Measurements from ENCODE around the gene UNCX. TPM values are rescaled to one million over a fixed set of nuclear protein-coding genes. Genes with fewer than 3 reads are reported as not detected.
"Not testable (repeated sequence)": the region's sequence is repeated elsewhere in the genome, so short reads cannot be mapped to it uniquely, and the experiment has no call there.

UNCX gene
- total RNA-seq (not detected), polyA plus RNA-seq (not detected)

GRCh38 chr7:1232623-1233332 lies at the start of gene UNCX:
Gene UNCX (plus strand): TSS chr7:1232872. CDS start chr7:1233018, 146 bp downstream.
- H3K27me3 Mint-ChIP-seq: peaks cover 67% of the 10 kb centered on the region
- DNase-seq (no peak), ATAC-seq (ENCODE audit: low read depth in 2 of 2) (no peak)
- peaks cover 12% of the 10 kb centered on the region for H3K4me1 ChIP-seq (ENCODE audit: control insufficient read depth, insufficient read depth, low read length, poor library complexity, severe bottlenecking)
- peaks cover 24% of the 10 kb centered on the region for H3K27me3 ChIP-seq (ENCODE audit: control insufficient read depth, insufficient read depth, low read length)
- H3K4me3 ChIP-seq (ENCODE audit: low read depth, low read length): no peak within 1 kb of the TSS
- no peaks in the 10 kb centered on the region for H3K9me3 ChIP-seq (ENCODE audit: control insufficient read depth in 2 of 2, low read length in 2 of 2)
- no peaks in the 10 kb centered on the region for H3K36me3 ChIP-seq (ENCODE audit: control insufficient read depth, insufficient read depth, low read length)
- H3K4me1 Mint-ChIP-seq: peaks cover 0 to 43% (median 10%) of the 10 kb centered on the region in 4 donors
- H3K4me3 Mint-ChIP-seq: peak within 1 kb of the TSS; percentile 1 to 85 (median 50)
- no peak within 1 kb of the TSS for H3K27ac ChIP-seq (ENCODE audit: insufficient read depth, low read length, poor library complexity, severe bottlenecking)
- peaks cover 0 to 9% (median 0%) of the 10 kb centered on the region in 7 donors for H3K9me3 Mint-ChIP-seq
- peak within 1 kb of the TSS in 1 of 3 donors; percentile 94 for H3K27ac Mint-ChIP-seq
- H3K36me3 Mint-ChIP-seq: no peaks in the 10 kb centered on the region

- H3K4me3 ChIP-seq (ENCODE audit: low read depth, low read length): no peak overlapping the region
- no peaks in the 10 kb centered on the region for H3K9me3 Mint-ChIP-seq
- H3K27me3 ChIP-seq (ENCODE audit: control insufficient read depth, insufficient read depth, low read length): no peaks in the 10 kb centered on the region
- no peaks in the 10 kb centered on the region for H3K36me3 ChIP-seq (ENCODE audit: control insufficient read depth, insufficient read depth, low read length)
- H3K9me3 ChIP-seq (ENCODE audit: control insufficient read depth in 2 of 2, low read length in 2 of 2): no peaks in the 10 kb centered on the region
- H3K27ac ChIP-seq (ENCODE audit: insufficient read depth, low read length, poor library complexity, severe bottlenecking): no peak overlapping the region
- peaks cover 0 to 18% (median 5%) of the 10 kb centered on the region in 4 donors for H3K4me1 Mint-ChIP-seq
- peaks cover 29% of the 10 kb centered on the region for H3K27me3 Mint-ChIP-seq
- peaks cover 6% of the 10 kb centered on the region for H3K4me1 ChIP-seq (ENCODE audit: control insufficient read depth, insufficient read depth, low read length, poor library complexity, severe bottlenecking)
- ATAC-seq (ENCODE audit: low read depth in 2 of 2): no peak
- no peak for DNase-seq
- no peak overlapping the region for H3K4me3 Mint-ChIP-seq
- H3K27ac Mint-ChIP-seq: no peak overlapping the region
- no peaks in the 10 kb centered on the region for H3K36me3 Mint-ChIP-seq
Measured at GRCh38 chr7:1187127-1187526, 45.5 kb upstream of the UNCX start.

GRCh38 chr7:1188720-1189294 lies 43.9 kb upstream of the UNCX start:
- Histone ChIP-seq H3K4me1 (ENCODE audit: control insufficient read depth, insufficient read depth, low read length, poor library complexity, severe bottlenecking) (peaks cover 13% of the 10 kb centered on the region), H3K36me3 (ENCODE audit: control insufficient read depth, insufficient read depth, low read length) (no peaks in the 10 kb centered on the region), H3K4me3 (ENCODE audit: low read depth, low read length) (no peak overlapping the region), H3K9me3 (ENCODE audit: control insufficient read depth in 2 of 2, low read length in 2 of 2) (no peaks in the 10 kb centered on the region), H3K27ac (ENCODE audit: insufficient read depth, low read length, poor library complexity, severe bottlenecking) (no peak overlapping the region), H3K27me3 (ENCODE audit: control insufficient read depth, insufficient read depth, low read length) (no peaks in the 10 kb centered on the region)
- DNase-seq (no peak), ATAC-seq (ENCODE audit: low read depth in 2 of 2) (no peak)
- no peak overlapping the region for H3K4me3 Mint-ChIP-seq
- no peaks in the 10 kb centered on the region for H3K36me3 Mint-ChIP-seq
- H3K9me3 Mint-ChIP-seq: no peaks in the 10 kb centered on the region
- H3K27me3 Mint-ChIP-seq: peaks cover 21% of the 10 kb centered on the region
- H3K4me1 Mint-ChIP-seq: peaks cover 0 to 25% (median 9%) of the 10 kb centered on the region in 4 donors
- peak overlapping the region in 2 of 3 donors; percentile 82 to 86 for H3K27ac Mint-ChIP-seq

GRCh38 chr7:1189986-1190772 lies 42.5 kb upstream of the UNCX start:
- no peak for ATAC-seq (ENCODE audit: low read depth in 2 of 2)

GRCh38 chr7:1192171-1192676 lies 40.4 kb upstream of the UNCX start:
- Histone ChIP-seq H3K27ac (ENCODE audit: insufficient read depth, low read length, poor library complexity, severe bottlenecking) (no peak overlapping the region), H3K9me3 (ENCODE audit: control insufficient read depth in 2 of 2, low read length in 2 of 2) (no peaks in the 10 kb centered on the region), H3K36me3 (ENCODE audit: control insufficient read depth, insufficient read depth, low read length) (no peaks in the 10 kb centered on the region), H3K4me1 (ENCODE audit: control insufficient read depth, insufficient read depth, low read length, poor library complexity, severe bottlenecking) (peaks cover 13% of the 10 kb centered on the region), H3K4me3 (ENCODE audit: low read depth, low read length) (no peak overlapping the region), H3K27me3 (ENCODE audit: control insufficient read depth, insufficient read depth, low read length) (no peaks in the 10 kb centered on the region)
- peak overlapping the region in 3 of 4 donors; percentile 6 to 81 (median 80) for H3K4me3 Mint-ChIP-seq
- H3K36me3 Mint-ChIP-seq: no peaks in the 10 kb centered on the region
- H3K27ac Mint-ChIP-seq: peak overlapping the region; percentile 79 to 96 (median 95)
- peaks cover 0 to 27% (median 9%) of the 10 kb centered on the region in 4 donors for H3K4me1 Mint-ChIP-seq
- peak; percentile 71 to 78 for ATAC-seq (ENCODE audit: low read depth in 2 of 2)
- DNase-seq: peak in 2 of 3 donors; percentile 40 to 88
- H3K27me3 Mint-ChIP-seq: peaks cover 18% of the 10 kb centered on the region
- no peaks in the 10 kb centered on the region for H3K9me3 Mint-ChIP-seq

More at GRCh38 chr7:1189986-1190772, 42.5 kb upstream of the UNCX start:
- H3K4me1 ChIP-seq (ENCODE audit: control insufficient read depth, insufficient read depth, low read length, poor library complexity, severe bottlenecking): peaks cover 13% of the 10 kb centered on the region
- Mint-ChIP-seq H3K27me3 (peaks cover 28% of the 10 kb centered on the region), H3K36me3 (no peaks in the 10 kb centered on the region), H3K4me1 (peaks cover 0 to 25% (median 9%) of the 10 kb centered on the region in 4 donors), H3K27ac (peak overlapping the region in 2 of 3 donors; percentile 40 to 90), H3K4me3 (no peak overlapping the region), H3K9me3 (no peaks in the 10 kb centered on the region)
- no peak for DNase-seq
- no peaks in the 10 kb centered on the region for H3K27me3 ChIP-seq (ENCODE audit: control insufficient read depth, insufficient read depth, low read length)
- H3K4me3 ChIP-seq (ENCODE audit: low read depth, low read length): no peak overlapping the region
- no peak overlapping the region for H3K27ac ChIP-seq (ENCODE audit: insufficient read depth, low read length, poor library complexity, severe bottlenecking)
- H3K36me3 ChIP-seq (ENCODE audit: control insufficient read depth, insufficient read depth, low read length): no peaks in the 10 kb centered on the region
- no peaks in the 10 kb centered on the region for H3K9me3 ChIP-seq (ENCODE audit: control insufficient read depth in 2 of 2, low read length in 2 of 2)

- Histone ChIP-seq H3K36me3 (ENCODE audit: control insufficient read depth, insufficient read depth, low read length) (no peaks in the 10 kb centered on the region), H3K4me1 (ENCODE audit: control insufficient read depth, insufficient read depth, low read length, poor library complexity, severe bottlenecking) (peaks cover 13% of the 10 kb centered on the region), H3K27me3 (ENCODE audit: control insufficient read depth, insufficient read depth, low read length) (no peaks in the 10 kb centered on the region), H3K4me3 (ENCODE audit: low read depth, low read length) (no peak overlapping the region), H3K27ac (ENCODE audit: insufficient read depth, low read length, poor library complexity, severe bottlenecking) (no peak overlapping the region), H3K9me3 (ENCODE audit: control insufficient read depth in 2 of 2, low read length in 2 of 2) (no peaks in the 10 kb centered on the region)
- ATAC-seq (ENCODE audit: low read depth in 2 of 2) (peak; percentile 61 to 62), DNase-seq (peak in 2 of 3 donors; percentile 29 to 72)
- H3K4me3 Mint-ChIP-seq: no peak overlapping the region
- H3K36me3 Mint-ChIP-seq: no peaks in the 10 kb centered on the region
- H3K27ac Mint-ChIP-seq: peak overlapping the region in 1 of 3 donors; percentile 15
- H3K4me1 Mint-ChIP-seq: peaks cover 0 to 27% (median 9%) of the 10 kb centered on the region in 4 donors
- H3K27me3 Mint-ChIP-seq: peaks cover 15% of the 10 kb centered on the region
- no peaks in the 10 kb centered on the region for H3K9me3 Mint-ChIP-seq
Measured at GRCh38 chr7:1193593-1194424, 38.9 kb upstream of the UNCX start.

GRCh38 chr7:1196441-1196840 lies 36.2 kb upstream of the UNCX start:
- not testable (repeated sequence) for H3K36me3 Mint-ChIP-seq; H3K36me3 ChIP-seq (ENCODE audit: control insufficient read depth, insufficient read depth, low read length); H3K4me3 ChIP-seq (ENCODE audit: low read depth, low read length); H3K9me3 ChIP-seq (ENCODE audit: control insufficient read depth in 2 of 2, low read length in 2 of 2); H3K27me3 ChIP-seq (ENCODE audit: control insufficient read depth, insufficient read depth, low read length); H3K4me3 Mint-ChIP-seq; H3K9me3 Mint-ChIP-seq; ATAC-seq (ENCODE audit: low read depth in 2 of 2); H3K27ac ChIP-seq (ENCODE audit: insufficient read depth, low read length, poor library complexity, severe bottlenecking); H3K27ac Mint-ChIP-seq; H3K27me3 Mint-ChIP-seq; DNase-seq
- peaks cover 0 to 19% (median 9%) of the 10 kb centered on the region in 4 donors for H3K4me1 Mint-ChIP-seq
- peaks cover 13% of the 10 kb centered on the region for H3K4me1 ChIP-seq (ENCODE audit: control insufficient read depth, insufficient read depth, low read length, poor library complexity, severe bottlenecking)

Data from CD4-positive, CD25-positive, alpha-beta regulatory T cell (primary cell).